ENCODE measurements around the gene RASAL2.
"Not testable (repeated sequence)": the region's sequence is repeated elsewhere in the genome, so short reads cannot be mapped to it uniquely, and the experiment has no call there.

RASAL2 gene

GRCh38 chr1:178232949-178233348 is 139.0 kb downstream of the RASAL2 start:
- no peak for DNase-seq (ENCODE audit: low spot score)

- DNase-seq (ENCODE audit: low spot score): no peak
Measured at GRCh38 chr1:178237121-178237520, 143.2 kb downstream of the RASAL2 start.

- no peak for DNase-seq (ENCODE audit: low spot score)
Measured at GRCh38 chr1:178238722-178239510, 145.0 kb downstream of the RASAL2 start.

- no peak for DNase-seq (ENCODE audit: low spot score)
Measured at GRCh38 chr1:178241057-178241456, 147.2 kb downstream of the RASAL2 start.

- no peak for DNase-seq (ENCODE audit: low spot score)
Measured at GRCh38 chr1:178241837-178242236, 147.9 kb downstream of the RASAL2 start.

GRCh38 chr1:178243119-178243518 is 149.2 kb downstream of the RASAL2 start:
- peak; percentile 8 for DNase-seq (ENCODE audit: low spot score)

- DNase-seq (ENCODE audit: low spot score): no peak
Measured at GRCh38 chr1:178243890-178244289, 150.0 kb downstream of the RASAL2 start.

- DNase-seq (ENCODE audit: low spot score): not testable (repeated sequence)
Measured at GRCh38 chr1:178248284-178248683, 154.4 kb downstream of the RASAL2 start.

GRCh38 chr1:178253581-178253980 is 159.7 kb downstream of the RASAL2 start:
- not testable (repeated sequence) for DNase-seq (ENCODE audit: low spot score)

- DNase-seq (ENCODE audit: low spot score): no peak
Measured at GRCh38 chr1:178254433-178254832, 160.5 kb downstream of the RASAL2 start.

- DNase-seq (ENCODE audit: low spot score): no peak
Measured at GRCh38 chr1:178258536-178258935, 164.6 kb downstream of the RASAL2 start.

GRCh38 chr1:178262120-178262500 is 168.2 kb downstream of the RASAL2 start:
- peak; percentile 82 for DNase-seq (ENCODE audit: low spot score)

- DNase-seq (ENCODE audit: low spot score): peak; percentile 59
Measured at GRCh38 chr1:178263341-178263740, 169.4 kb downstream of the RASAL2 start.

GRCh38 chr1:178266113-178266512 is 172.2 kb downstream of the RASAL2 start:
- no peak for DNase-seq (ENCODE audit: low spot score)

- DNase-seq (ENCODE audit: low spot score): no peak
Measured at GRCh38 chr1:178266619-178267066, 172.7 kb downstream of the RASAL2 start.

- DNase-seq (ENCODE audit: low spot score): no peak
Measured at GRCh38 chr1:178267646-178268094, 173.8 kb downstream of the RASAL2 start.

- DNase-seq (ENCODE audit: low spot score): peak; percentile 56
Measured at GRCh38 chr1:178271471-178271870, 177.6 kb downstream of the RASAL2 start.

- no peak for DNase-seq (ENCODE audit: low spot score)
Measured at GRCh38 chr1:178273707-178274410, 180.0 kb downstream of the RASAL2 start.

- DNase-seq (ENCODE audit: low spot score): no peak
Measured at GRCh38 chr1:178275049-178275448, 181.1 kb downstream of the RASAL2 start.

GRCh38 chr1:178275553-178275952 is 181.6 kb downstream of the RASAL2 start:
- no peak for DNase-seq (ENCODE audit: low spot score)

GRCh38 chr1:178277793-178278530 is 184.1 kb downstream of the RASAL2 start:
- DNase-seq (ENCODE audit: low spot score): peak; percentile 53

- DNase-seq (ENCODE audit: low spot score): no peak
Measured at GRCh38 chr1:178278916-178279686, 185.2 kb downstream of the RASAL2 start.

Data from pons (tissue), 1 donor.